OCI-LY1 (cell line): ENCODE data around the gene CEMIP.

ENCODE experiments used
- EZH2 ChIP-seq: fragments of 200-600 bp; sonication (generic), shearing (Covaris generic); IDR thresholded peaks from 2 replicates; pipeline ENCODE4 v1.8.0; 2017; ENCODE audit warnings: borderline replicate concordance, mixed run types, mild to moderate bottlenecking, antibody characterized with exemption, low read length, moderate library complexity, mixed read lengths
- TF ChIP-seq, protein P1 (sequence below): fragments of 200-600 bp; sonication (generic), shearing (Covaris generic); IDR thresholded peaks from 2 replicates; pipeline ENCODE4 v1.5.1; 2017; ENCODE audit warnings: mild to moderate bottlenecking, antibody characterized with exemption, low read length, moderate library complexity, mixed read lengths

- TF ChIP-seq, protein P1, sequence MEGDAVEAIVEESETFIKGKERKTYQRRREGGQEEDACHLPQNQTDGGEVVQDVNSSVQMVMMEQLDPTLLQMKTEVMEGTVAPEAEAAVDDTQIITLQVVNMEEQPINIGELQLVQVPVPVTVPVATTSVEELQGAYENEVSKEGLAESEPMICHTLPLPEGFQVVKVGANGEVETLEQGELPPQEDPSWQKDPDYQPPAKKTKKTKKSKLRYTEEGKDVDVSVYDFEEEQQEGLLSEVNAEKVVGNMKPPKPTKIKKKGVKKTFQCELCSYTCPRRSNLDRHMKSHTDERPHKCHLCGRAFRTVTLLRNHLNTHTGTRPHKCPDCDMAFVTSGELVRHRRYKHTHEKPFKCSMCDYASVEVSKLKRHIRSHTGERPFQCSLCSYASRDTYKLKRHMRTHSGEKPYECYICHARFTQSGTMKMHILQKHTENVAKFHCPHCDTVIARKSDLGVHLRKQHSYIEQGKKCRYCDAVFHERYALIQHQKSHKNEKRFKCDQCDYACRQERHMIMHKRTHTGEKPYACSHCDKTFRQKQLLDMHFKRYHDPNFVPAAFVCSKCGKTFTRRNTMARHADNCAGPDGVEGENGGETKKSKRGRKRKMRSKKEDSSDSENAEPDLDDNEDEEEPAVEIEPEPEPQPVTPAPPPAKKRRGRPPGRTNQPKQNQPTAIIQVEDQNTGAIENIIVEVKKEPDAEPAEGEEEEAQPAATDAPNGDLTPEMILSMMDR: peak; percentile 85
- TF ChIP-seq EZH2: no peak
Observed at GRCh38 chr15:80970018-80970657, 191.0 kb downstream of the CEMIP start.
